Neural cell (in vitro differentiated cells): ENCODE measurements around the gene LPCAT1. TPM values are rescaled to one million over a fixed set of nuclear protein-coding genes. Genes with fewer than 3 reads are reported as not detected.

Source experiments
- H2AFZ ChIP-seq: fragments of 200-600, 300-800 bp; sonication (generic), shearing (Covaris generic); 2 replicates; pipeline ENCODE4 v1.6.0; 2014; ENCODE audit warnings: low read depth, mild to moderate bottlenecking, antibody characterized with exemption, low read length, moderate library complexity
- H3F3A ChIP-seq: fragments of 200-600 bp; shearing (Covaris generic); 2 replicates; pipeline ENCODE4 v1.6.1; 2016; ENCODE audit warnings: mild to moderate bottlenecking, moderate library complexity, mixed read lengths, antibody characterized with exemption, low read length; ENCODE audit not compliant: insufficient read depth, poor library complexity, severe bottlenecking
- H3K27ac ChIP-seq: fragments of 200-600, 300-800 bp; sonication (generic), shearing (Covaris generic); 2 replicates; pipeline ENCODE4 v1.5.1; 2014; ENCODE audit warnings: mild to moderate bottlenecking, low read length, moderate library complexity
- H3K27me3 ChIP-seq: fragments of 300-800, 200-600 bp; sonication (generic), shearing (Covaris generic); 2 replicates; pipeline ENCODE4 v1.6.0; 2014; ENCODE audit warnings: mild to moderate bottlenecking, low read depth, low read length, moderate library complexity; ENCODE audit not compliant: insufficient read depth
- H3K36me3 ChIP-seq: fragments of 300-800, 200-600 bp; sonication (generic), shearing (Covaris generic); 2 replicates; pipeline ENCODE4 v1.5.1; 2014; ENCODE audit warnings: mild to moderate bottlenecking, antibody characterized with exemption, low read length, moderate library complexity; ENCODE audit not compliant: insufficient read depth
- H3K4me2 ChIP-seq: fragments of 300-800, 200-600 bp; sonication (generic), shearing (Covaris generic); 2 replicates; pipeline ENCODE4 v1.6.0; 2014; ENCODE audit warnings: mild to moderate bottlenecking, low read length
- H3K4me3 ChIP-seq: fragments of 300-800, 200-600 bp; sonication (generic), shearing (Covaris generic); 2 replicates; pipeline ENCODE4 v1.5.1; 2014; ENCODE audit warnings: mild to moderate bottlenecking, low read length, moderate library complexity
- H3K79me2 ChIP-seq: fragments of 200-600 bp; shearing (Covaris generic); replicated peaks from 2 replicates; pipeline ENCODE4 v1.6.0; 2014; ENCODE audit warnings: mild to moderate bottlenecking, low read length, moderate library complexity; ENCODE audit not compliant: insufficient read depth
- H3K9ac ChIP-seq: fragments of 300-800, 200-600 bp; sonication (generic), shearing (Covaris generic); 2 replicates; pipeline ENCODE4 v1.6.1; 2016; ENCODE audit warnings: mild to moderate bottlenecking, low read length, mixed read lengths
- H3K9me2 ChIP-seq: fragments of 200-600 bp; shearing (Covaris generic); 2 replicates; pipeline ENCODE4 v1.6.1; 2016; ENCODE audit warnings: mild to moderate bottlenecking, low read length, mixed read lengths; ENCODE audit not compliant: insufficient read depth
- H3K9me3 ChIP-seq: fragments of 200-600, 300-800 bp; sonication (generic), shearing (Covaris generic); 2 replicates; pipeline ENCODE4 v1.6.1; 2016; ENCODE audit warnings: mild to moderate bottlenecking, mixed run types, low read length, moderate library complexity, mixed read lengths
- H4K20me1 ChIP-seq: fragments of 200-600 bp; shearing (Covaris generic); 2 replicates; pipeline ENCODE4 v1.6.1; 2016; ENCODE audit warnings: mild to moderate bottlenecking, mixed run types; ENCODE audit not compliant: insufficient read depth
- EP300 ChIP-seq: fragments of 450-650 bp; conservative IDR thresholded peaks from 2 replicates; pipeline ENCODE4 v1.6.1; 2014; ENCODE audit warnings: antibody characterized with exemption, mild to moderate bottlenecking, moderate library complexity; ENCODE audit not compliant: poor library complexity, severe bottlenecking
- EZH2 ChIP-seq: fragments of 200-600, 300-800 bp; shearing (Covaris generic), sonication (generic); IDR thresholded peaks from 2 replicates; pipeline ENCODE4 v1.6.1; 2014; ENCODE audit warnings: antibody characterized with exemption, low read length, borderline replicate concordance, mild to moderate bottlenecking; ENCODE audit not compliant: insufficient read depth, poor library complexity, severe bottlenecking
- MXI1 ChIP-seq: fragments of 450-650 bp; conservative IDR thresholded peaks from 2 replicates; pipeline ENCODE4 v1.6.1; 2014; ENCODE audit warnings: antibody characterized with exemption, mild to moderate bottlenecking; ENCODE audit not compliant: poor library complexity, severe bottlenecking
- POLR2AphosphoS5 ChIP-seq: IDR thresholded peaks from 2 replicates; pipeline ENCODE4 v1.6.1; 2012
- RAD21 ChIP-seq: fragments of 450-650 bp; conservative IDR thresholded peaks from 2 replicates; pipeline ENCODE4 v1.6.1; 2014; ENCODE audit warnings: antibody characterized with exemption, mild to moderate bottlenecking, moderate library complexity
- SMC3 ChIP-seq: fragments of 450-650 bp; conservative IDR thresholded peaks from 2 replicates; pipeline ENCODE4 v1.6.1; 2014; ENCODE audit warnings: antibody characterized with exemption, mild to moderate bottlenecking, moderate library complexity; ENCODE audit not compliant: poor library complexity
- TAF1 ChIP-seq: IDR thresholded peaks from 2 replicates; pipeline ENCODE4 v1.6.1; 2012; ENCODE audit warnings: low read depth
- polyA plus RNA-seq: library from polyadenylated mRNA; depleted of rRNA; stranded (reverse); fragments of >200 nt; gene quantifications from 2 replicates; pipeline ENCODE4 v1.2.3, GENCODE V29; 2014
- TF ChIP-seq, protein P1 (sequence below): fragments of 450-650 bp; IDR thresholded peaks from 2 replicates; pipeline ENCODE4 v1.5.1; 2014; ENCODE audit warnings: antibody characterized with exemption, mild to moderate bottlenecking, moderate library complexity; ENCODE audit not compliant: poor library complexity, severe bottlenecking
- TF ChIP-seq, protein P2 (sequence below): IDR thresholded peaks from 2 replicates; pipeline ENCODE4 v1.6.1; 2012; ENCODE audit warnings: borderline replicate concordance

LPCAT1 gene
- polyA plus RNA-seq, 1 donor from 2014 or later: 61.8 TPM

DNA sequence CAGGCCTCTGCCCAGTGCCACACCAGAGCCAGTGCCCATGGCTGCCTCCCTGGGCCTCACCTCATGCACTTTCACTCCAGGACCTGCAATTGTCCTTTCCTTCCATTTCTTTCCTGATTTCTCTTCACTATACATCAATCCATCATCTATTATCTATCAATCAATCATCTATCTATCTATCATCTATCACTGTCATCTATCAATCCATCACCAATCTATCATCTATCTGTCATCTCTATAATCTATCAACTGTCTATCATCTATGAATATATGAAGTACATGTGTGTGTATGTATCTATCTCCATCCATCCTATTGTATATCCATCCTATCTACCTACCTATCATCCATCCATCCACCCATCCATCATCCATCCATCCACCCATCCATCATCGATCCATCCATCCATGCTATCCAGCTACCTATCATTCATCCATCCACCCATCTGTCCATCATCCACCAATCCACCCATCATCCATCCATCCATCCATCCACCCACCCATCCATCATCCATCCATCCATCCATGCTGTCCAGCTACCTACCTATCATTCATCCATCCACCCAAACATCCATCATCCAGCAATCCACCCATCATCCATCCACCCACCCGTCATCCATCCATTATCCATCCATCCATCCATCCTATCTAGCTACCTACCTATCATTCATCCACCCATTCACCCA lies 105.4 kb downstream of the LPCAT1 start:
- Histone ChIP-seq H3K9ac (no peak overlapping the region), H3K79me2 (no peaks in the 10 kb centered on the region), H3K27me3 (no peaks in the 10 kb centered on the region), H3K36me3 (no peaks in the 10 kb centered on the region), H4K20me1 (no peaks in the 10 kb centered on the region), H3K27ac (no peak overlapping the region), H3K9me2 (no peaks in the 10 kb centered on the region), H3K4me3 (no peak overlapping the region), H3F3A (no peaks in the 10 kb centered on the region), H2AFZ (no peak overlapping the region), H3K4me2 (no peak overlapping the region), H3K9me3 (no peaks in the 10 kb centered on the region)
- no peak for TF ChIP-seq EZH2
- peak; percentile 67 for TF ChIP-seq EP300

DNA sequence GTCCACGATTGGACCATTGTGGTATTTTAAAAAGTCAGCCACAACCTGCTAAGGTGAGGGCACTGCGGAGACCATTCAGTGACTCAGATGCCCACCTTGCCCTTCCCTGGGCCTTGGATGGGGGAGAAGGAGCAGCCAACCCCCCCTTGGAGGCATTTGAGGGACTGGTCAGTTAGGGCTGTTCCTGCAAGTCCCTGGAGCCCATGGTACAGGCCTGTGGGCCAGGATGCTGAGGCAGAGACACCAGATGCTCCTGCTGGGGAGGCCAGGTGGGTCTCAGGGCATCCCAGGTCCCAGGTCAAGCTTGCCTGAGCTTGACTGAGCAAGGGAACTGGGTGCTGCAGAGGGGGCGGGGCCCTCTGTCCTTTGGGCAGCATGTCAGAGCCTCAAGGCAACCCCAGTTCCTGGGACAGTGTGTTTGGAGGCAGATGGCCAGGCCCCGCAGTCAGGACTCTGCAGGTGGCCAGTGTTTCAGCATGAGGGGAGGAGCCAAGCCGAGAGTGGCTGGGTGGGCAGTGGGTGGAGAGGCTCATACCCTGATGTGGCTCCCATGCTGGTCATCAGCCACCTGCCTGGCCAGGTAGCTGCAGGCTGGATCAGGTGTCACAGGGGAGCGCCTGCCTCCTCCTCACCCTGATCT lies 106.1 kb downstream of the LPCAT1 start:
- Histone ChIP-seq H3K27ac (no peak overlapping the region), H3K27me3 (no peaks in the 10 kb centered on the region), H3K9me2 (no peaks in the 10 kb centered on the region), H3K79me2 (no peaks in the 10 kb centered on the region), H4K20me1 (no peaks in the 10 kb centered on the region), H3K4me3 (no peak overlapping the region), H3K36me3 (no peaks in the 10 kb centered on the region), H3K4me2 (no peak overlapping the region), H2AFZ (no peak overlapping the region), H3K9me3 (no peaks in the 10 kb centered on the region), H3K9ac (no peak overlapping the region), H3F3A (no peaks in the 10 kb centered on the region)
- TF ChIP-seq, protein P1, sequence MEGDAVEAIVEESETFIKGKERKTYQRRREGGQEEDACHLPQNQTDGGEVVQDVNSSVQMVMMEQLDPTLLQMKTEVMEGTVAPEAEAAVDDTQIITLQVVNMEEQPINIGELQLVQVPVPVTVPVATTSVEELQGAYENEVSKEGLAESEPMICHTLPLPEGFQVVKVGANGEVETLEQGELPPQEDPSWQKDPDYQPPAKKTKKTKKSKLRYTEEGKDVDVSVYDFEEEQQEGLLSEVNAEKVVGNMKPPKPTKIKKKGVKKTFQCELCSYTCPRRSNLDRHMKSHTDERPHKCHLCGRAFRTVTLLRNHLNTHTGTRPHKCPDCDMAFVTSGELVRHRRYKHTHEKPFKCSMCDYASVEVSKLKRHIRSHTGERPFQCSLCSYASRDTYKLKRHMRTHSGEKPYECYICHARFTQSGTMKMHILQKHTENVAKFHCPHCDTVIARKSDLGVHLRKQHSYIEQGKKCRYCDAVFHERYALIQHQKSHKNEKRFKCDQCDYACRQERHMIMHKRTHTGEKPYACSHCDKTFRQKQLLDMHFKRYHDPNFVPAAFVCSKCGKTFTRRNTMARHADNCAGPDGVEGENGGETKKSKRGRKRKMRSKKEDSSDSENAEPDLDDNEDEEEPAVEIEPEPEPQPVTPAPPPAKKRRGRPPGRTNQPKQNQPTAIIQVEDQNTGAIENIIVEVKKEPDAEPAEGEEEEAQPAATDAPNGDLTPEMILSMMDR: no peak
- TF ChIP-seq POLR2AphosphoS5: no peak
- TF ChIP-seq SMC3: no peak
- TF ChIP-seq MXI1: no peak
- no peak for TF ChIP-seq EZH2
- no peak for TF ChIP-seq EP300
- TF ChIP-seq TAF1: no peak
- TF ChIP-seq, protein P2, sequence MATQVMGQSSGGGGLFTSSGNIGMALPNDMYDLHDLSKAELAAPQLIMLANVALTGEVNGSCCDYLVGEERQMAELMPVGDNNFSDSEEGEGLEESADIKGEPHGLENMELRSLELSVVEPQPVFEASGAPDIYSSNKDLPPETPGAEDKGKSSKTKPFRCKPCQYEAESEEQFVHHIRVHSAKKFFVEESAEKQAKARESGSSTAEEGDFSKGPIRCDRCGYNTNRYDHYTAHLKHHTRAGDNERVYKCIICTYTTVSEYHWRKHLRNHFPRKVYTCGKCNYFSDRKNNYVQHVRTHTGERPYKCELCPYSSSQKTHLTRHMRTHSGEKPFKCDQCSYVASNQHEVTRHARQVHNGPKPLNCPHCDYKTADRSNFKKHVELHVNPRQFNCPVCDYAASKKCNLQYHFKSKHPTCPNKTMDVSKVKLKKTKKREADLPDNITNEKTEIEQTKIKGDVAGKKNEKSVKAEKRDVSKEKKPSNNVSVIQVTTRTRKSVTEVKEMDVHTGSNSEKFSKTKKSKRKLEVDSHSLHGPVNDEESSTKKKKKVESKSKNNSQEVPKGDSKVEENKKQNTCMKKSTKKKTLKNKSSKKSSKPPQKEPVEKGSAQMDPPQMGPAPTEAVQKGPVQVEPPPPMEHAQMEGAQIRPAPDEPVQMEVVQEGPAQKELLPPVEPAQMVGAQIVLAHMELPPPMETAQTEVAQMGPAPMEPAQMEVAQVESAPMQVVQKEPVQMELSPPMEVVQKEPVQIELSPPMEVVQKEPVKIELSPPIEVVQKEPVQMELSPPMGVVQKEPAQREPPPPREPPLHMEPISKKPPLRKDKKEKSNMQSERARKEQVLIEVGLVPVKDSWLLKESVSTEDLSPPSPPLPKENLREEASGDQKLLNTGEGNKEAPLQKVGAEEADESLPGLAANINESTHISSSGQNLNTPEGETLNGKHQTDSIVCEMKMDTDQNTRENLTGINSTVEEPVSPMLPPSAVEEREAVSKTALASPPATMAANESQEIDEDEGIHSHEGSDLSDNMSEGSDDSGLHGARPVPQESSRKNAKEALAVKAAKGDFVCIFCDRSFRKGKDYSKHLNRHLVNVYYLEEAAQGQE: no peak
- no peak for TF ChIP-seq RAD21
